ENCODE data around the gene CNDP2.

CNDP2 gene

DNA sequence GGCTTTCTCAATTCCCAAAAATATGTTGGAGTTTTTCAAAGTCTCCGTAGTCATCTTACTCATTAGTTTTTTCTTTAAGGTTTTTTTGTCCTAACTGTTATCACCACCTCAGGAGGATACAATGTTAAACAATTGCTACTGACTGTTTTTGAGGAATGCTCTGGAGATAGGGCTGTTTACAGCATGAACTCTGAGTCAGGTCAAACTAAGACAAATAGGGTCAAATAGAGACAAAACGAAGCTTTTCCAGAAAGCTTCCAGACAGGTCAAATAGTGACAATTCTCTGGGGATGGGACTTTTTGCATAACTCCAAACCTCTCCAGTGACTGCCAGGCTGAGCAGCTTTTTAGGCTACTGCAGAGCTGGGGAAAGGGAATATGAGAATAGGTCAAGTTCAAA is 23.9 kb upstream of the CNDP2 start:
- no peak for DNase-seq (ENCODE audit: low read depth, low spot score)

DNA sequence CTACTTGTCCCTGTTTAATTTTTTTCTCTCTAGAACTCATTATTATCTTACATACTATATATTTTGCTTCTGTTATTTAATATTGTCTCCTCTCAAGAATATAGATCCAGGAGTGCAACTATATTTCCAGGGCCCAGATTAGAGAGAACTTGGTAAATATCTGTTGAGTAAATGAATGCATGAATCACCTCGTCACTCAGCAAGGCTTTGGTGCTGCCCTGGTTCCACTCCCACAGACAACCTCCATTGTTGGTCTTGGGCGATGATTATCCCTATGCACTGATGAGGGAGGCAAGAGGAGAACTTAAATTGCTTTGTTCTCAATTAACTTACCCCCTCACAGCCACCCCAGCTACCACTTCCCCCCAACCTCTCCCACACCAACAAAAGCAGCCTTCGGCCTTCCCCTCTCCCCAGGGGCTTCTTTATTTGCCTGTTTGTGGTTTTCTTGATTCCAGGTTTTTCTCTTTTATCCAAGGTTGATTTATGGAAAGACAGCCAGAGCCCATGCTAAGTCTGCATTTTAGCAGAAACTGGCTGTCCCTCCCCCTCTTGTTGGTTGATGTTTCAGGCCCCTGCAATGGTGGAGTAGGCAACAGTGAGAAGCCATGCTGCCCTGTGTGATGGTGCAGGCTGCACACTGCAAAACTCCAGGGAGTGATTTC is 22.1 kb upstream of the CNDP2 start:
- DNase-seq (ENCODE audit: low read depth, low spot score), result no peak

DNA sequence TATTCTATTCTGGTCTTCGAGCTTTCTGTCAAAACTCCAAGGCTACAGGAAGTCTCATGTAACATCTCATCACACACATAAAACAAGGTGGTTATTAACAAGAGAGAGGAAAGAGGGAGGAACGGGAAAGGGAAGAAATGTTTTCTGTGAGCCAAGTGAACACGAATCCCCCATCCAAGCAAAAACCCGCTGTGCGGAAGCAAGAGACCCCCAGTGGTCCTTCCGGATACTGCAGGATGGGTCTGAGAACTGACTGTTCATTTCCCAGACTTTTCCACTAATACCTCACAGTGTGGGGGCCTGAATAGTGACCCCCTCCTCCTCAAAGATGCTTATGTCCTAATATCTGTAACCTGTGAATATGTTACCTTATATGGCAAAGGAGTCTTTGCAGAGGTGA is 20.0 kb upstream of the CNDP2 start:
- DNase-seq (ENCODE audit: low read depth, low spot score), result peak; percentile 39

DNA sequence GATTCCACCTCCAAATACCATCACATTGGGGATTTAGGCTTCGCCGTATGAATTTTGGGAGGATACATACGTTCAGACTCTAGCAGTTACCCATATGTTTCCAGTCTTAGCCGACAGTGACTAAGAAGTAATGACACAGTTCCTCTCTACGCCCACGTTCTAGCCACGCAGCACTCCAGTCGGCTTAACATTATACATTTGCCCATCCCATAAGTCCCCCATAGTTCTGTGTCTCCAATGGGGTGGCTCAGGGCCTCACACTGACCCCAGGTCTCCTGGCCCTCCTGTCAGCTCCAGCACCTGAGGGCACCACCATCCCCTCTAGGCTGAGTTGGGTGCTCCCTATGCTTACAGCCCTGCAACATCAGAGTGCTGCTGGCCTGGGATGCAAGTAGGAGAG is 18.4 kb upstream of the CNDP2 start:
- DNase-seq (ENCODE audit: low read depth, low spot score), result no peak

DNA sequence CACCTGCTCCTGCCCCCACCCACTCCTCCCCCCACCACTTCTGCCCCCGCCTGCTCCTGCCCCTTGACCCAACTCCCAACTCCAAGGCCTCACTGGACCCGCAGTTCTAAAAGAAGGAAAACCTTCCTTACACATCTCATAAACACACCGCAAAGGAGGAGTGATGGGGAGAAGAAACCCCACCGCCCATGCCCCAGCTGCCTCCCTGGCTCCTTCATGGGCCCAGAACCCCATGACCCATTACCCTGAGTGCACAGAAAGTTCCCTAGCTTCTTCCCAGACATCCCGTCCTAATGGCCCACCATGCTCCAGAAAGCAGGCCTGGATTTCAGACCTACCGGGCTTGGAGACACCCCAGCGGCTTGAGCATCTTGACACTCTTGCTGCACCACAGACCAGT is 17.8 kb upstream of the CNDP2 start:
- no peak for DNase-seq (ENCODE audit: low read depth, low spot score)

DNA sequence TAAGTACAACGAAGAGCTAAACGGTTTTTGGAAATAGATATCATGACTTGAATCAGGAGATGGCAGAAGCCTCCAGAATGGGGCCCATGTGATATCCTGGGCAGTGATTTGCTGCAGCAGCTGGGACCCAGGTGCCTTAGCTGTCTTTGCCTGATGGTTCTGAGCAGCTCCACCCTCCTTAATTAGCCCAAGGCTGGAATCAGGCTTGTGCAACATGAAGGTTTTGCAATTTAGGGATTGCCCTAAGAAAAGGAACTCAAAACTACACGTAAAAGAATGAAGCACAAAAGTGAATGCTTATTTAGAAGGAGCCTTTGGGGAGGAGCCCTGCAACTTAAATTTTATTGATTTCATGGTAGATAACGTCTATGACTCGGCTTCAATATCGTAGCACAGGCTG is 17.3 kb upstream of the CNDP2 start:
- no peak for DNase-seq (ENCODE audit: low read depth, low spot score)

DNA sequence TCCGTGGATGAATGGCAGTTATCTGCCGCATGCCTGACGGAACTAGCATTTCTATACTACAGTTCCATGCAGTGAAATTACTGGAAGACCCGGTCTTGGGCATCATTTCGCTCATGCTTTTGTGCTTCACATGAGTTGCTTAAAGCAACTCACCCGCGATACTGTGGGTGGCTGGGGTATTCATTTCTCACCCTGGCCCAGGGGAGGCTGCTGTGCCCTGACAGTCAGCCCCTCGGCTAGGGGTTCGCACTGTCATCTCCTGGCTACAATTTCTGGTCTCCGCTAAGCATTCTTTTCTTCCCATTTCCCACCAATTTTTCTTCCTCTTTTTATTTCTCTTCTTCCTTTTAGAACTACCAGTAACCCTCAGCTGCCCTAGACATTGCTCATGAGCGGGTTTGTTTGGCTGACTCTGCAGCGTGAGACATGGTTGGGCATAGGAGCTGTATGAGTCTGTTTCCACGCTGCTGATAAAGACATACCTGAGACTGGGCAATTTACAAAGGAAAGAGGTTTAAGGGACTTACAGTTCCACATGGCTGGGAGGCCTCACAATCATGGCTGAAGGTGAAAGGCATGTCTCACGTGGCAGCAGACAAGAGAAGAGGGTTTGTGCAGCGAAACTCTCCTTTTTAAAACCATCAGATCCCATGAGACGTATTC is 16.5 kb upstream of the CNDP2 start:
- no peak for DNase-seq (ENCODE audit: low read depth, low spot score)

DNA sequence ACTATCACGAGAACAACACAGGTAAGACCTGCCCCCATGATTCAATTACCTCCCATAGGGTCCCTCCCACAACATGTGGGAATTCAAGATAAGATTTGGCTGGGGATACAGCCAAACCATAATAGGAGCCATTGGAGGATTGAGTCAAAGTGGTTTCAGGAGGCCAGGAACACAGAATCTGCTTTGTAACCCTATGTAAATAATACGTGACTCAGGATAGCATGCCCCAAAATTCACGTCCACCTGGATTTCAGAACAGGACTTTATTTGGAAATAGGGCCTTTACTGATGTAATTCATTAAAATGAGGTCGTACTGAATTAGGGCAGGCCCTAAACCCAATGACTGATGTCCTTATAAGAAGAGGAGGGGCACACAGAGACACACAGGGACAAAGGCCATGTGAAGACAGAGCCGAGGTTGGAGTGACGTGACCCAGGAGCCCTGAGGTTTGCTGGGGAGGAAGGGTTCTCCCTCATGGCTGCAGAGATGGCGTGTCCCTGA is 16.0 kb upstream of the CNDP2 start:
- no peak for DNase-seq (ENCODE audit: low read depth, low spot score)

DNA sequence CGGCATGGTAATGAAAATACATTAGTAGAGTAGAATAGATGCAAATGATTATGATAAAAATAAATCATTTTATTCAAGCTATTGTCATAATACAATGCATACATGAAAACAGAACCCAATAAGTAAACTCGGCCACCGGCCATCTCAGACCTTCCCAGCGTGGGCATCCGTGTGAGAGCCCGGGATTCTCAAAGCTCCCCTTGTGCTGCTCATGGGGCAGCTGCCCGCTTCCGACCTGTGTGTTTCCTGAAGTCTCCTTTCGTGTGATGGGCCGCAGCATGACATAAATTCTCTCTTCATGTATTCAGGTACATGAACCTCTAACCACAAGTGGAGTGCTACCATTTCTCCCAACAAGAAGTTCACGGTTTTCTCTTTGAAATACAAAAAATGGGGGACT is 13.5 kb upstream of the CNDP2 start:
- no peak for DNase-seq (ENCODE audit: low read depth, low spot score)

DNA sequence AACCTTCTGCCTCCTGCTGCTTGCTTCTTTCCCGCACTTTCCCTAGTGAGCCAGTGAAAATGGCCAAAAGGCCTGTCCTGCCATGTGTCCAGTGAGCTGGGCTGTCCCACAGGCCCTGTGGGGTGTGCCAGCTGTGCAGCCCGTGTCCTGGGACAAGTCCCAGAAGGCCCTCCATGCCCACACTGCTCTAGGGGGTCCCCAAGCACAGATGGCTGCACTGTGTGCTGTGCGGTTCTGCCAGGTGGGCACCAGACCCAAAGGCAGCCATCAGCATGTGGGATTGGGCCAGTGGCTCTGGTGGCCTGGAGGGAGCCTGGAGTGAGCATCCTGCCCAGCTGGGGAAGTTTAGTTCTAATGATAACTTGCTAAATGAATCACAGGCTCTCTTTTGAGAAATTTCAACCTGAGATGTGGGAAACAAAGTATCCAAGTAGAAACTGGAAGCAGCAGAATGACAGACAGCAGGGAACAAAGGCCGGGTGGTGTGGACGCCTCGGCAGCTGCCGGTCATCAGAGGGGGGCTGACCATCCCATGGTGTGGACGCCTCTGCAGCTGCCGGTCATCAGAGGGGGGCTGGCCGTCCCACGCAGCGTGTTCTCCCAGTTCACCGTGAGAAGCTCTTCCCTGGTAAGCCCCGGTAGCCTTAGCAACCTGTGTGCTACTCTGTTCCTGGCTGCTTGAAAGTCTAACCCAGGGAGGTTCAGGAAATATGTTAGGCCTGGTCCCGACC is 9.9 kb upstream of the CNDP2 start:
- no peak for DNase-seq (ENCODE audit: low read depth, low spot score)

DNA sequence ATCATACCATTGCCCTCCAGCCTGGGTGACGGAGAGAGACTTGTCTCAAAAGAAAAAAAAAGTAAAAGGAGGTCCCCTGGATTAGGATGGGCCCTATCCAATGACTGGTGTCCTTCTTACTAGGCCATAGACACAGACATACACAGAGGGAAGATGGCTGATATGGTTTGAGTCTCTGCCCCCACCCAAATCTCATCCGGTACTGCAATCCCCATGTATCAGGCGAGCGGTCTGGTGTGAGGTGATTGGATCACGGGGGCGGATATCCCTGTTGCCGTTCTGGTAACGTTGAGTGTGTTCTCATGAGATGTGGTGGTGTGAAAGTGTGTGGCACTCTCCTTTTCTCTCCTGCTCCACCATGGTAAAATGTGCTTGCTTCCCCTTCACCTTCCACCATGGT is 7.8 kb upstream of the CNDP2 start:
- DNase-seq (ENCODE audit: low read depth, low spot score), result no peak

DNA sequence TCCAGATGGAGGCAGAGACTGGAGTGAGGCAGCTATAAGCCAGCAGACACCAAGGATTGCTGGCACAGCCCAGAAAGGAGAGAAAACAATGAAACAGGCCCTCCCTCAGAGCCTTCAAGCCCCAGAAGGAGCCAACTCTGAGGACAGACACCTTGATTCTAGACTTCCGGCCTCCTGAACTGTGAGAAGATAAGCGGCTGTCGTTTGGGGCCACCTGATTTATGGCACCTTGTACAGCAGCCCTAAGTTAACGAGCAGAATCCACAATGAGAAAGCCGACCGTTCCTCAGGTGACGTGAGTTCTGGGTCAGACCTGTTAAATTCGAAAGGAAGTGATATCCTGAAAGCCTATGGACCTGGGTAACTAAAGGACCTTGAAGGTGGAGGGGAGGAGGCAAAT is 7.3 kb upstream of the CNDP2 start:
- DNase-seq (ENCODE audit: low read depth, low spot score), result no peak

DNA sequence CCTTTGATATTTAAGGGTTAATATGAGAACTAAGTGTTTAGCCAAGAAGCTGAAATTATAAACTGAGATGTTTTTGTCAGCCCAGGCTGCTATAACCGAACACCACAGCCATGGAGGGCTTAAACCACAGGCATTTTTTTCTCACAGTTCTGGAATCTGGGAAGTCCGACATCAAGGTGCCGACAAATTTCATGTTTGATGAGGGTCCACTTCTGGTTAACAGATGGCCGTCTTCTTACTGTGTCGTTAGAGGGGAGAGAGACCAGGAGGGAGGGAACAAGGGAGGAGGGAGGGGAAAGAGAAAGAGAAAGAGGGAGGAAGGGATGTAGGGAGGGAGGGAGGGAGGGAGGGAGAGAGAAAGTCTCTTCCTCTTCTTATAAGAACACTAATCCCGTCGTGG is 6.5 kb upstream of the CNDP2 start:
- DNase-seq (ENCODE audit: low read depth, low spot score), result no peak

DNA sequence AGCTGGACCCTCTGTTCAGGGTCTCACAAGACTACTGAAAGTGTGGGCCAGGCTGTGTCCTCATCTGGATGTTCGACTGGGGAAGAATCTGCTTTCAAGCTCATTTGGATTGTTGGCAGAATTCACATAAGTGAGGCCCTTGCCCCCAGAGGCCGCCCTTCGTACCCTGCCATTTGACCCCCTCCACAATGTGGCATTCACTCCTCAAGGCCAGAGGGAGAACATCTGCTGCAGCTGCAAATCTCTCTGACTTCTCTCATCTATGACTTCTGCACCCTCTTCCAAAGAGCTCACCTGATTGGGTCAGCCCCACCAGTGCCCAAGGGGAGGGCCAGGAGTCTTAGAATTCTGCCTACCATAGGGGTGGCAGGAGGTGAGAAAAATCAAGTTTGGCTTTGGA is 3.9 kb upstream of the CNDP2 start:
- DNase-seq (ENCODE audit: low read depth, low spot score), result no peak

DNA sequence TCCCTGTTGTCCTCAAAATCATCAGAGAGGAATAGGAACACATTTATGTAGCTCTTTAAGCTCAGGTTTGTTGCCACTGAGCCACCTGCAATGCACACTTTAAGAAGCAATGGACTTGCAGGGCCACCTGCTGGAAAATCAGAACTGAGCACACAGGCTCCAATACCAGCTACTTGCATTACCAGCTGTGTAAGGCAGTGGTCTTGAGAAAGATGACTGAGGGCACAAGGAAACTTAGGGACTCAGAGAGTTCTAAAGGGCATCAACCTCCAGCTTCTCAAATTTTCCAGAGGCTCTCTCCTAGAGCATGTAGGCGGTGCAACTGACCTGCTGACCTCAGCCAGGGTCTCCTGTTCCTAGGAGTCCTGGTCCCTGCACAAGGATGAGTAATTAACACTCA is 2.5 kb upstream of the CNDP2 start:
- DNase-seq (ENCODE audit: low read depth, low spot score), result peak; percentile 49

DNA sequence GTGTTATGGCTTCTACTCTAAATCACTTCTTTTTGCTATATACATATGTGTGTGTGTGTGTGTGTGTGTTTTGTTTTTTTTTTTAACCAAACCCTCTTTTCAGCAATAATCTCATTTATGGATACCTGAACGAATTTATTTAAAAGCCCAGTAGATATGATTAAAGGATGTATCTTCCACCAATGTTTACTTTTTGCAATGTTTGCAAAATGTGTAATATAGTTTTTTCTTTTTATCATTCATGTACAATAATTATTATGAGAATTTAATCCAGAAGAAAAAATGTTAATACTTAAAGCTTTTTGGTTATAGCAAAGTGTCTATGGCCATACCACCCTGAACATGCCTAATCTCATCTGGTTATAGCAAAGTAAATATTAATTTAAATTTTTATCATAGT is 1.6 kb upstream of the CNDP2 start:
- no peak for DNase-seq (ENCODE audit: low read depth, low spot score)

DNA sequence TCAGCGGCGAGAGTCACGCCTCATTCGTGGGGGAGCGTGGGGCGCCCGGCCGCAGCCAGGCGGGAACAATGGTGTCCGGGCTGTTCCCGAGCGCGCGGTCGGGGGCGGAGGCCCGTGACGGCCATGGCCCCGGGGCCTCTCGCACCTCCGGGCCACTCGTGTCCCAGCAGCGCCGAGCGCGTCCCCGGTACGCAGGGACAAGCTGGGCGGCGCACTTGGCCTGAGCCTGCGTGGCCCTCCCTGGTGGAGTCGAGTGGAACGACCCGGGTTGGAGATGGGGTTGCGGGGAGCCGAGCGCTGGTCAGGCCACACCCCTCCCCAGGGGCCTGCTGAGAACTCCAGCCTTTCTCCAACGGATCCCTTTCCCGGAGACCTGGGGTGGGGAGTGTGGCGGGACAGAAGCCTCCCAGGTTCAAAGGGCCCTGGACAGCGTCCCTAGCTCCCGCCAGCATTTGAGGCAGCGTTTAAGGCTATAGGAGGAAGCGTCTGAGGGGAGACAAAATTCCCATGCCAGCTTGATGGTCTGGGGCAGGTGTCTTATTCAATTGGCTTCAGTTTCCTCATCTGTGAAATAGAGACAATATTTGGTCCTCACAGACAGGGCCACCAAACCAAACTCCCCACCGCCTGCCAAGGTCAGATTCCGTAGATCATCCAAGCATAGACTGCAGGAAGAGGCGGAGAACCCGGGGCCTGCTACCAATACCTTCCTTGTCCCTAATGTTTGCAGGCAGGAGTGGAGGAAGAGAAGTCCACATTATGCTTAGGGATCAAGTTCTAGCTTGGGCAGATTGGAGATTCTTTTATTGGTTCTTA is 553 bp downstream of the CNDP2 start:
- DNase-seq (ENCODE audit: low read depth, low spot score), result peak; percentile 75

DNA sequence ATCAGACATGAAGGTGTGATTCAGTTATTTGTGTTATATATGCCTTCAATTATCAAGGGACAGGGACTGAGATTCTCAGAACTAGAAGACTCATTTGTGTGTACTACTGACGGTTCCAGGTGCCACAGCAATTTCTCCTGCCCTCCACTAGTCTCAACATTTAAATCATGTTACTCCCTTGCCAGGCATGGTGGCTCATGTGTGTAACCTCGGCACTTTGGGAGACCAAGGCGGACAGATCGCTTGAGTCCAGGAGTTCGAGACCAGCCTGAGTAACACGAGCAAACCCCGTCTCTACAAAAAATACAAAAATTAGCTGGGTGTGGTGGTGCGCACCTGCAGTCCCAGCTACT is 1.1 kb downstream of the CNDP2 start:
- no peak for DNase-seq (ENCODE audit: low read depth, low spot score)

DNA sequence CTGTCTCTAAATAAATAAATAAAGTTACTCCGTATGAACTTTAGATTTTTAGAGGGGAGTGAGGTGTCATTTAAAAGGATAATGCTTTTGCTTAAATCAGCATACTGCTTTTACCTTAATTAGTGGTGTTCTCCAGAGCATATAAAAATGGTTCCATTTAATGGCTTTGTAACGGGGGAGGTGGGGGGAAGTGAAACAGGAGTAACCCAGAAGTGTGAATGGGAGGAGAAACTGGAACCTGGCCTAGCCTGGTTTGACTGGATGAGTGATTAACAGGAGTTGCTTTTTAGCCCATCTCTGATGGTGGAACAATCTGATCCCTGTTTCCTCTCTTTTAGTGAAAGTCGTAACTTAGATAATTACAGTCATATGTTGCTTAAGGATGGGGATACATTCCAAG is 1.6 kb downstream of the CNDP2 start:
- DNase-seq (ENCODE audit: low read depth, low spot score), result no peak

DNA sequence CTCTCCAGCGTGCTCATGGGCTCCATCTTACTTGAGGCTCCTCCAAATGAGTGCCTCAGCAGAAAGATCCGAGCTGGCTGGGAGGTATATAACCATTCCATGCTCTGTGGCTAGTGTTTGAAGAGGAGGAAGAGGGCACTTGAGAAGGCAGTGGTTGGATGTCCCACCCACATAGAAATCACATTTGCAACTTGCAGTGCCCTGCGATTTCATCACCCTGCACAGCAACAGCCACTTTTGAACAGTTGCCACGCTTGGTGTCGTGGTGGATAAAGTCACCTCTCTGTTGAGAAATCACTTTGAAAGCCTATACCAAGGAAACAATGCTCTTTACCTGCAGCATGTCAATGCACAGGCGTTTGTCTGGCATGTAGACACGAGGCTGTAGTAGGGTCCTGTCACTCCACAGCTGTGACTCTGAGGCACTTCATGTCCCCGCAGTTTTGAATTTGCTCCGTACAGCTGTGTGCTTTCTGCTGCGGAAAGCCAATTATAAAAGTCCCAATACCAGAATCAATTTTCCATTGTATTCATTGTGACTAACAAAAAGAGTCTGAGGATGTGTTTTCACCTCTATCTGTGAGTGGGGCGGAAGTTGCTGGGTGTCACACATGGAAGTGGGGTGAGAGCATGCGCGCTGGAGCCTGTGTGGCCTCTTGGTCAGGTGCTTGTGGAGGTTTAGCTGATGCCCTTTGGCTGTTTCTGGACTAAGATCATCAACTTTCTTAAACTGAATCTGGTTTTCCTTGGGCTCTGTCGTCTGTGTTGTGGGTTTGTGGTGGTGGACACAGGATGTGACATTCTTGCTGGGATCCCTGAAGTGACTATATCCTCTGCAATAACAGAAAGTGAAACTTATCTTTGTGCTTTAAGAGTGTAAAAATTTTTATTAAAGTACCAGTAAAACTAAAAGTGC is 2.8 kb downstream of the CNDP2 start:
- DNase-seq (ENCODE audit: low read depth, low spot score), result no peak

DNA sequence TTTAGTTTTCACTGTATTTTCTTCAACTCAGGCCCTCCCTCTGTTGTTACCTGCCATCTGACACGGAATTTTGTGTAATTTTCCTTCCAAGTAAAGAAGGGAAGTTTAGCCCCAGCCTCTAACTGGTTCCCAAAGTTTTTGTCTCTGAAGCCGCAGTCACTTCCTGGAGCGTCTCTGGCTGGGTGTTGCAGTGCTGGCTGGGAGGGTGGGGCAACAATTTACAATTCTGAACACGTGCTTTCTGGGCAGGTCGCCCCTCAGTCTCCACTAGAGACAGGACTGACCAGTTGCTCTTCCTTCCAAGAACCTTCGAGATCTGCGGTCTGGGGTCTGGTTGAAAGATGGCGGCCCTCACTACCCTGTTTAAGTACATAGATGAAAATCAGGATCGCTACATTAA is 3.5 kb downstream of the CNDP2 start:
- DNase-seq (ENCODE audit: low read depth, low spot score), result peak; percentile 84

Measured in ELF-1 (cell line).